Hepatocyte (in vitro differentiated cells): ENCODE results near the gene CH25H. TPM values are rescaled to one million over a fixed set of nuclear protein-coding genes. Genes with fewer than 3 reads are reported as not detected.

Source experiments
- DNase-seq: peaks from one replicate; pipeline ENCODE4 v3.0.0-alpha.2; 2016; ENCODE audit warnings: low spot score
- H2AFZ ChIP-seq: fragments of 200-600 bp; sonication (generic); 2 replicates; pipeline ENCODE4 v1.6.0; 2016; ENCODE audit warnings: antibody characterized with exemption, mild to moderate bottlenecking
- H3K27ac ChIP-seq: fragments of 200-600 bp; sonication (generic); 2 replicates; pipeline ENCODE4 v1.5.1; 2016; ENCODE audit warnings: mild to moderate bottlenecking
- H3K27me3 ChIP-seq: fragments of 200-600 bp; sonication (generic); 2 replicates; pipeline ENCODE4 v1.6.1; 2016
- H3K36me3 ChIP-seq: fragments of 200-600 bp; sonication (generic); replicated peaks from 2 replicates; pipeline ENCODE4 v1.5.1; 2016; ENCODE audit warnings: low read depth; ENCODE audit not compliant: insufficient read depth
- H3K4me1 ChIP-seq: fragments of 200-600 bp; sonication (generic); 2 replicates; pipeline ENCODE4 v1.5.1; 2016; ENCODE audit warnings: mild to moderate bottlenecking, moderate library complexity; ENCODE audit not compliant: insufficient read depth
- H3K4me2 ChIP-seq: fragments of 200-600 bp; sonication (generic); 2 replicates; pipeline ENCODE4 v1.6.0; 2016
- H3K4me3 ChIP-seq: fragments of 200-600 bp; sonication (generic); 2 replicates; pipeline ENCODE4 v1.5.1; 2016; ENCODE audit warnings: mild to moderate bottlenecking
- H3K79me2 ChIP-seq: fragments of 200-600 bp; sonication (generic); 2 replicates; pipeline ENCODE4 v1.6.0; 2017; ENCODE audit warnings: mild to moderate bottlenecking
- H3K9me2 ChIP-seq: fragments of 200-600 bp; sonication (generic); replicated peaks from 2 replicates; pipeline ENCODE4 v1.6.0; 2017; ENCODE audit warnings: mild to moderate bottlenecking; ENCODE audit not compliant: insufficient read depth
- H3K9me3 ChIP-seq: fragments of 200-600 bp; sonication (generic); 2 replicates; pipeline ENCODE4 v1.5.1; 2016; ENCODE audit warnings: low read depth, mild to moderate bottlenecking
- H4K20me1 ChIP-seq: fragments of 200-600 bp; sonication (generic); 2 replicates; pipeline ENCODE4 v1.6.0; 2016; ENCODE audit warnings: mild to moderate bottlenecking; ENCODE audit not compliant: insufficient read depth, poor library complexity, severe bottlenecking
- CTCF ChIP-seq: fragments of 200-600 bp; sonication (generic); IDR thresholded peaks from 2 replicates; pipeline ENCODE4 v1.5.1; 2016; ENCODE audit warnings: antibody characterized with exemption, mild to moderate bottlenecking; ENCODE audit not compliant: poor library complexity
- EZH2 ChIP-seq: fragments of 200-600 bp; sonication (generic); IDR thresholded peaks from 2 replicates; pipeline ENCODE4 v1.6.1; 2016; ENCODE audit warnings: antibody characterized with exemption, mild to moderate bottlenecking, borderline replicate concordance
- EZH2phosphoT487 ChIP-seq: fragments of 200-600 bp; sonication (generic); IDR thresholded peaks from one replicate; pipeline ENCODE4 v1.6.1; 2018; ENCODE audit warnings: antibody characterized with exemption, mild to moderate bottlenecking, low read depth, moderate library complexity; ENCODE audit not compliant: unreplicated experiment, severe bottlenecking
- WGBS: methylation state at CpG from one replicate; pipeline ENCODE4 v1.1.6; 2016; ENCODE audit warnings: low lambda C conversion rate; ENCODE audit errors: missing lambda C conversion rate; 5-methylcytosine and 5-hydroxymethylcytosine counted together
- polyA plus RNA-seq: library from polyadenylated mRNA; unstranded; fragments of >200 nt; fragmentation: Nextera tagmentation; extraction: Ambion mirVana; gene quantifications from 2 replicates; pipeline ENCODE4 v1.2.1, GENCODE V29; 2016
- total RNA-seq: library from RNA; depleted of rRNA; stranded (reverse); fragments of >200 nt; gene quantifications from 2 replicates; pipeline ENCODE4 v1.2.3, GENCODE V29; 2014

Gene CH25H
- total and polyA plus RNA-seq, 2 experiments from 2014 or later, result 3.8 to 8.8 TPM

- no peaks in the 10 kb centered on the region for H3K4me1 ChIP-seq
- H2AFZ ChIP-seq, result no peak overlapping the region
- no peaks in the 10 kb centered on the region for H3K79me2 ChIP-seq
- H3K36me3 ChIP-seq, result no peaks in the 10 kb centered on the region
- H4K20me1 ChIP-seq, result no peaks in the 10 kb centered on the region
- H3K4me3 ChIP-seq, result no peak overlapping the region
- peaks cover 29% of the 10 kb centered on the region for H3K27me3 ChIP-seq
- H3K27ac ChIP-seq, result no peak overlapping the region
- H3K9me2 ChIP-seq, result no peaks in the 10 kb centered on the region
- H3K4me2 ChIP-seq, result no peak overlapping the region
- no peak for DNase-seq
- no peaks in the 10 kb centered on the region for H3K9me3 ChIP-seq
- TF ChIP-seq EZH2, result no peak
- TF ChIP-seq CTCF, result no peak
- TF ChIP-seq EZH2phosphoT487, result no peak
Observed at GRCh38 chr10:89162596-89162995, 44.5 kb downstream of the CH25H start.

GRCh38 chr10:89160339-89160738 is 46.8 kb downstream of the CH25H start:
- Histone ChIP-seq H3K79me2 (no peaks in the 10 kb centered on the region), H3K4me3 (no peak overlapping the region), H3K4me1 (no peaks in the 10 kb centered on the region), H3K27ac (no peak overlapping the region), H2AFZ (no peak overlapping the region), H3K9me3 (no peaks in the 10 kb centered on the region), H3K9me2 (no peaks in the 10 kb centered on the region), H3K36me3 (no peaks in the 10 kb centered on the region), H3K4me2 (no peak overlapping the region), H4K20me1 (no peaks in the 10 kb centered on the region), H3K27me3 (peaks cover 16% of the 10 kb centered on the region)
- WGBS, result 92% methylated on average over 1 of the region's 1 CpG
- DNase-seq, result no peak
- no peak for TF ChIP-seq CTCF
- TF ChIP-seq EZH2phosphoT487, result no peak
- TF ChIP-seq EZH2, result no peak

DNA sequence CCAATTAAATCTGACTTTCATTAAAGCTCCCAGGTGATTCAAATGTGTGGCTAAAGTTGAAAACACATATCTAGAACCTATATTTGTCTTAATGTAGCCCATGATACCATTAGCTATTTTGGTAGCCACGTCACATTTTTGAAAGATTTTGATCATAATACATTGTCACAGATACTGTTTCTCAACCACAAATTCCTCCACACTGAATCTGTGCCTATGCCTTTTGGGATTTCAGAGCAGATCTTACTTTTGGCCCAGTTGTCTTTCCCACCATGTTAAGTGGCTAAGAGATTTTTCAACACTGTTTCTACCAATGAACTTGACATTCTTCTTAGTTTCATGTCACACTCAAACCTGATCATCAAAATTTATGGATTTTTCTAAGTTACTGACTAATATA is 47.4 kb downstream of the CH25H start:
- Histone ChIP-seq H3K9me2 (no peaks in the 10 kb centered on the region), H3K4me2 (no peak overlapping the region), H3K27ac (no peak overlapping the region), H4K20me1 (no peaks in the 10 kb centered on the region), H3K4me3 (no peak overlapping the region), H3K79me2 (no peaks in the 10 kb centered on the region), H3K27me3 (peaks cover 10% of the 10 kb centered on the region), H3K36me3 (no peaks in the 10 kb centered on the region), H3K4me1 (no peaks in the 10 kb centered on the region), H2AFZ (no peak overlapping the region), H3K9me3 (no peaks in the 10 kb centered on the region)
- no peak for DNase-seq
- WGBS, result 88% methylated on average over 1 of the region's 1 CpG
- no peak for TF ChIP-seq EZH2
- TF ChIP-seq EZH2phosphoT487, result no peak
- no peak for TF ChIP-seq CTCF

DNA sequence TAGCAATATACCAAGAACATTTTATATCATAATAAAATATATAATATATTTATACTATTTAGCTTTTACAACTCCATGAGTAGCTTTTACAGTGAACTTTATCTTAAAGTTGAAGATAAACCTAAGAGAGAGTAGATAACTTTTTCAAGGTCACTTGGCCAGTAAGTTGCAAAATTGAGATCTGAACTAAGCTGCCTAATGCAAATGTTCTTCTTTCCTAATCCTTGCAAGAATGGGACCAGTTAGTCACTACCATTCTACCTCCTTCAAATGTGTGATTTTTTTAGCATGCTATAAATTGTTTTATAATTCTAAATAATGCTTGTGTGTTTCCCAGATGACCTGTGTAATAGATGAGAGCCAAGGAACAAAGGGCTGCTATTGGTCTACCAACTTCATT is 47.8 kb downstream of the CH25H start:
- H3K27me3 ChIP-seq, result peaks cover 5% of the 10 kb centered on the region
- no peaks in the 10 kb centered on the region for H3K9me2 ChIP-seq
- H3K27ac ChIP-seq, result no peak overlapping the region
- no peak for TF ChIP-seq EZH2
- H3K4me1 ChIP-seq, result no peaks in the 10 kb centered on the region
- H3K36me3 ChIP-seq, result no peaks in the 10 kb centered on the region
- no peaks in the 10 kb centered on the region for H3K79me2 ChIP-seq
- no peak overlapping the region for H2AFZ ChIP-seq
- no peak overlapping the region for H3K4me2 ChIP-seq
- H4K20me1 ChIP-seq, result no peaks in the 10 kb centered on the region
- no peak overlapping the region for H3K4me3 ChIP-seq
- no peaks in the 10 kb centered on the region for H3K9me3 ChIP-seq
- no peak for DNase-seq
